HEK293 (cell line): ENCODE data around the gene CIC.
A peak's percentile ranks its signal among the peaks of the same experiment; 100 is the strongest.

ENCODE experiments used
- GLIS1 ChIP-seq: fragments of 450-650 bp; formaldehyde crosslinking; IDR thresholded peaks from 2 replicates; pipeline ENCODE4 v1.5.1; 2016; ENCODE audit warnings: missing biosample characterization, missing genetic modification characterization
- KLF8 ChIP-seq: fragments of 450-650 bp; formaldehyde crosslinking; IDR thresholded peaks from 2 replicates; pipeline ENCODE4 v1.5.1; 2016; ENCODE audit warnings: missing biosample characterization, missing genetic modification characterization
- OVOL3 ChIP-seq: fragments of 450-650 bp; formaldehyde crosslinking; IDR thresholded peaks from 2 replicates; pipeline ENCODE4 v1.5.1; 2016; ENCODE audit warnings: missing biosample characterization, missing genetic modification characterization
- PRDM1 ChIP-seq: fragments of 450-650 bp; formaldehyde crosslinking; IDR thresholded peaks from 2 replicates; pipeline ENCODE4; 2016; ENCODE audit warnings: missing biosample characterization, missing genetic modification characterization
- PRDM6 ChIP-seq: fragments of 450-650 bp; formaldehyde crosslinking; IDR thresholded peaks from 2 replicates; pipeline ENCODE4 v1.5.1; 2017; ENCODE audit warnings: missing biosample characterization, missing genetic modification characterization
- SCRT2 ChIP-seq: fragments of 450-650 bp; formaldehyde crosslinking; IDR thresholded peaks from 2 replicates; pipeline ENCODE4 v1.5.1; 2016; ENCODE audit warnings: missing biosample characterization, missing genetic modification characterization
- SETDB1 ChIP-seq: IDR thresholded peaks from one replicate; pipeline ENCODE4 v1.6.1; 2017; ENCODE audit warnings: mild to moderate bottlenecking, low read length, moderate library complexity, mixed read lengths; ENCODE audit not compliant: insufficient read length
- ZBTB17 ChIP-seq: fragments of 450-650 bp; formaldehyde crosslinking; IDR thresholded peaks from 2 replicates; pipeline ENCODE4 v1.5.1; 2016; ENCODE audit warnings: missing biosample characterization, missing genetic modification characterization
- ZBTB20 ChIP-seq: fragments of 450-650 bp; formaldehyde crosslinking; IDR thresholded peaks from 2 replicates; pipeline ENCODE4 v1.5.1; 2016; ENCODE audit warnings: missing biosample characterization, missing genetic modification characterization
- ZBTB6 ChIP-seq: fragments of 450-650 bp; formaldehyde crosslinking; IDR thresholded peaks from 2 replicates; pipeline ENCODE4 v1.5.1; 2017; ENCODE audit warnings: missing biosample characterization, missing genetic modification characterization
- ZFP69B ChIP-seq: fragments of 450-650 bp; formaldehyde crosslinking; IDR thresholded peaks from 2 replicates; pipeline ENCODE4 v1.5.1; 2016; ENCODE audit warnings: missing biosample characterization, missing genetic modification characterization
- ZNF133 ChIP-seq: fragments of 450-650 bp; formaldehyde crosslinking; IDR thresholded peaks from 2 replicates; pipeline ENCODE4 v1.5.1; 2016; ENCODE audit warnings: missing biosample characterization, missing genetic modification characterization
- ZNF140 ChIP-seq: fragments of 450-650 bp; formaldehyde crosslinking; IDR thresholded peaks from 2 replicates; pipeline ENCODE4 v1.5.1; 2016; ENCODE audit warnings: missing biosample characterization, missing genetic modification characterization
- ZNF146 ChIP-seq: fragments of 450-650 bp; formaldehyde crosslinking; IDR thresholded peaks from 2 replicates; pipeline ENCODE4 v1.5.1; 2016; ENCODE audit warnings: missing biosample characterization, missing genetic modification characterization
- ZNF155 ChIP-seq: fragments of 450-650 bp; formaldehyde crosslinking; IDR thresholded peaks from 2 replicates; pipeline ENCODE4 v1.5.1; 2016; ENCODE audit warnings: missing biosample characterization, missing genetic modification characterization
- ZNF202 ChIP-seq: fragments of 450-650 bp; formaldehyde crosslinking; IDR thresholded peaks from 2 replicates; pipeline ENCODE4 v1.5.1; 2016; ENCODE audit warnings: missing biosample characterization, missing genetic modification characterization, borderline replicate concordance
- ZNF266 ChIP-seq: fragments of 450-650 bp; formaldehyde crosslinking; IDR thresholded peaks from 2 replicates; pipeline ENCODE4 v1.5.1; 2016; ENCODE audit warnings: missing biosample characterization, missing genetic modification characterization, low read depth
- ZNF302 ChIP-seq: fragments of 450-650 bp; formaldehyde crosslinking; IDR thresholded peaks from 2 replicates; pipeline ENCODE4 v1.5.1; 2016; ENCODE audit warnings: missing biosample characterization, missing genetic modification characterization, low read depth
- ZNF335 ChIP-seq: fragments of 450-650 bp; formaldehyde crosslinking; conservative IDR thresholded peaks from 2 replicates; pipeline ENCODE4 v1.5.1; 2016; ENCODE audit warnings: missing biosample characterization, missing genetic modification characterization
- ZNF37A ChIP-seq: fragments of 450-650 bp; IDR thresholded peaks from 2 replicates; pipeline ENCODE4 v1.5.1; 2018; ENCODE audit warnings: missing biosample characterization, missing genetic modification characterization
- ZNF391 ChIP-seq: fragments of 450-650 bp; formaldehyde crosslinking; IDR thresholded peaks from 2 replicates; pipeline ENCODE4 v1.5.1; 2016; ENCODE audit warnings: low read depth, missing biosample characterization, missing genetic modification characterization, borderline replicate concordance
- ZNF433 ChIP-seq: fragments of 450-650 bp; formaldehyde crosslinking; IDR thresholded peaks from 2 replicates; pipeline ENCODE4 v1.5.1; 2016; ENCODE audit warnings: missing biosample characterization, missing genetic modification characterization, low read depth
- ZNF514 ChIP-seq: fragments of 450-650 bp; formaldehyde crosslinking; IDR thresholded peaks from 2 replicates; pipeline ENCODE4 v1.5.1; 2016; ENCODE audit warnings: missing biosample characterization, missing genetic modification characterization
- ZNF660 ChIP-seq: fragments of 450-650 bp; IDR thresholded peaks from 2 replicates; pipeline ENCODE4 v1.5.1; 2018; ENCODE audit warnings: missing biosample characterization, mild to moderate bottlenecking, missing genetic modification characterization
- ZNF76 ChIP-seq: fragments of 450-650 bp; formaldehyde crosslinking; IDR thresholded peaks from 2 replicates; pipeline ENCODE4; 2016; ENCODE audit warnings: low read depth, missing biosample characterization, missing genetic modification characterization, borderline replicate concordance
- ZNF837 ChIP-seq: fragments of 450-650 bp; formaldehyde crosslinking; IDR thresholded peaks from 2 replicates; pipeline ENCODE4 v1.5.1; 2016; ENCODE audit warnings: missing biosample characterization, missing genetic modification characterization
- ZNF843 ChIP-seq: fragments of 450-650 bp; formaldehyde crosslinking; IDR thresholded peaks from 2 replicates; pipeline ENCODE4 v1.5.1; 2016; ENCODE audit warnings: missing biosample characterization, missing genetic modification characterization
- TF ChIP-seq, protein P1 (sequence below): fragments of 450-650 bp; formaldehyde crosslinking; conservative IDR thresholded peaks from 2 replicates; pipeline ENCODE4 v1.5.1; 2016; ENCODE audit warnings: low read depth, missing biosample characterization, missing genetic modification characterization
- TF ChIP-seq, protein P2 (sequence below): fragments of 450-650 bp; formaldehyde crosslinking; IDR thresholded peaks from 2 replicates; pipeline ENCODE4 v1.5.1; 2016; ENCODE audit warnings: missing biosample characterization, missing genetic modification characterization, low read depth
- TF ChIP-seq, protein P3 (sequence below): fragments of 450-650 bp; formaldehyde crosslinking; IDR thresholded peaks from 2 replicates; pipeline ENCODE4 v1.5.1; 2016; ENCODE audit warnings: missing biosample characterization, missing genetic modification characterization

CIC gene

GRCh38 chr19:42313096-42313839 lies 44.2 kb downstream of the CIC start, which contains the start of gene TMEM145 (continued):
- TF ChIP-seq, protein P1, sequence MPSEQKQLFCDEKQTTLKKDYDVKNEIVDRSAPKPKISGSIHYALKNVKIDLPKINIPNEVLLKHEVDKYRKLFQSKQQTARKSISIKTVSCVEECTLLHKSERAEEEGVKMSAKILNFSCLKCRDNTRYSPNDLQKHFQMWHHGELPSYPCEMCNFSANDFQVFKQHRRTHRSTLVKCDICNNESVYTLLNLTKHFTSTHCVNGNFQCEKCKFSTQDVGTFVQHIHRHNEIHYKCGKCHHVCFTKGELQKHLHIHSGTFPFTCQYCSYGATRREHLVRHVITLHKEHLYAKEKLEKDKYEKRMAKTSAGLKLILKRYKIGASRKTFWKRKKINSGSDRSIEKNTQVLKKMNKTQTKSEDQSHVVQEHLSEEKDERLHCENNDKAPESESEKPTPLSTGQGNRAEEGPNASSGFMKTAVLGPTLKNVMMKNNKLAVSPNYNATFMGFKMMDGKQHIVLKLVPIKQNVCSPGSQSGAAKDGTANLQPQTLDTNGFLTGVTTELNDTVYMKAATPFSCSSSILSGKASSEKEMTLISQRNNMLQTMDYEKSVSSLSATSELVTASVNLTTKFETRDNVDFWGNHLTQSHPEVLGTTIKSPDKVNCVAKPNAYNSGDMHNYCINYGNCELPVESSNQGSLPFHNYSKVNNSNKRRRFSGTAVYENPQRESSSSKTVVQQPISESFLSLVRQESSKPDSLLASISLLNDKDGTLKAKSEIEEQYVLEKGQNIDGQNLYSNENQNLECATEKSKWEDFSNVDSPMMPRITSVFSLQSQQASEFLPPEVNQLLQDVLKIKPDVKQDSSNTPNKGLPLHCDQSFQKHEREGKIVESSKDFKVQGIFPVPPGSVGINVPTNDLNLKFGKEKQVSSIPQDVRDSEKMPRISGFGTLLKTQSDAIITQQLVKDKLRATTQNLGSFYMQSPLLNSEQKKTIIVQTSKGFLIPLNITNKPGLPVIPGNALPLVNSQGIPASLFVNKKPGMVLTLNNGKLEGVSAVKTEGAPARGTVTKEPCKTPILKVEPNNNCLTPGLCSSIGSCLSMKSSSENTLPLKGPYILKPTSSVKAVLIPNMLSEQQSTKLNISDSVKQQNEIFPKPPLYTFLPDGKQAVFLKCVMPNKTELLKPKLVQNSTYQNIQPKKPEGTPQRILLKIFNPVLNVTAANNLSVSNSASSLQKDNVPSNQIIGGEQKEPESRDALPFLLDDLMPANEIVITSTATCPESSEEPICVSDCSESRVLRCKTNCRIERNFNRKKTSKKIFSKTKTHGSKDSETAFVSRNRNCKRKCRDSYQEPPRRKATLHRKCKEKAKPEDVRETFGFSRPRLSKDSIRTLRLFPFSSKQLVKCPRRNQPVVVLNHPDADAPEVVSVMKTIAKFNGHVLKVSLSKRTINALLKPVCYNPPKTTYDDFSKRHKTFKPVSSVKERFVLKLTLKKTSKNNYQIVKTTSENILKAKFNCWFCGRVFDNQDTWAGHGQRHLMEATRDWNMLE (tag by site-specific recombination), result no peak
- TF ChIP-seq ZNF433 (no peak), OVOL3 (tag by site-specific recombination) (no peak), ZNF335 (peak; percentile 67), ZNF391 (tag by site-specific recombination) (no peak), ZNF266 (tag by site-specific recombination) (no peak), ZNF302 (tag by site-specific recombination) (no peak), ZFP69B (tag by site-specific recombination) (peak; percentile 87), ZNF514 (tag by site-specific recombination) (no peak), ZNF202 (tag by site-specific recombination) (no peak), ZNF155 (tag by site-specific recombination) (no peak), ZNF140 (tag by site-specific recombination) (no peak), SETDB1 (no peak), ZNF660 (tag by site-specific recombination) (peak; percentile 82; the same call in 1 of the 2 replicates), ZBTB17 (peak; percentile 86), PRDM6 (tag by site-specific recombination) (no peak), KLF8 (tag by site-specific recombination) (peak; percentile 70; the same call in 1 of the 2 replicates), ZNF843 (0 out of 2 replicates have a peak, but pooled peaks have one; percentile 10), ZNF76 (tag by site-specific recombination) (0 out of 2 replicates have a peak, but pooled peaks have one; percentile 20), PRDM1 (tag by site-specific recombination) (no peak), ZNF133 (no peak), ZNF37A (no peak), ZBTB6 (tag by site-specific recombination) (peak; percentile 80), SCRT2 (tag by site-specific recombination) (no peak), ZBTB20 (tag by site-specific recombination) (peak; percentile 71), GLIS1 (tag by site-specific recombination) (peak; percentile 94), ZNF146 (tag by site-specific recombination) (no peak), ZNF837 (tag by site-specific recombination) (no peak)
- TF ChIP-seq, protein P2, sequence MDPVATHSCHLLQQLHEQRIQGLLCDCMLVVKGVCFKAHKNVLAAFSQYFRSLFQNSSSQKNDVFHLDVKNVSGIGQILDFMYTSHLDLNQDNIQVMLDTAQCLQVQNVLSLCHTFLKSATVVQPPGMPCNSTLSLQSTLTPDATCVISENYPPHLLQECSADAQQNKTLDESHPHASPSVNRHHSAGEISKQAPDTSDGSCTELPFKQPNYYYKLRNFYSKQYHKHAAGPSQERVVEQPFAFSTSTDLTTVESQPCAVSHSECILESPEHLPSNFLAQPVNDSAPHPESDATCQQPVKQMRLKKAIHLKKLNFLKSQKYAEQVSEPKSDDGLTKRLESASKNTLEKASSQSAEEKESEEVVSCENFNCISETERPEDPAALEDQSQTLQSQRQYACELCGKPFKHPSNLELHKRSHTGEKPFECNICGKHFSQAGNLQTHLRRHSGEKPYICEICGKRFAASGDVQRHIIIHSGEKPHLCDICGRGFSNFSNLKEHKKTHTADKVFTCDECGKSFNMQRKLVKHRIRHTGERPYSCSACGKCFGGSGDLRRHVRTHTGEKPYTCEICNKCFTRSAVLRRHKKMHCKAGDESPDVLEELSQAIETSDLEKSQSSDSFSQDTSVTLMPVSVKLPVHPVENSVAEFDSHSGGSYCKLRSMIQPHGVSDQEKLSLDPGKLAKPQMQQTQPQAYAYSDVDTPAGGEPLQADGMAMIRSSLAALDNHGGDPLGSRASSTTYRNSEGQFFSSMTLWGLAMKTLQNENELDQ (tag by site-specific recombination), result no peak
- TF ChIP-seq, protein P3, sequence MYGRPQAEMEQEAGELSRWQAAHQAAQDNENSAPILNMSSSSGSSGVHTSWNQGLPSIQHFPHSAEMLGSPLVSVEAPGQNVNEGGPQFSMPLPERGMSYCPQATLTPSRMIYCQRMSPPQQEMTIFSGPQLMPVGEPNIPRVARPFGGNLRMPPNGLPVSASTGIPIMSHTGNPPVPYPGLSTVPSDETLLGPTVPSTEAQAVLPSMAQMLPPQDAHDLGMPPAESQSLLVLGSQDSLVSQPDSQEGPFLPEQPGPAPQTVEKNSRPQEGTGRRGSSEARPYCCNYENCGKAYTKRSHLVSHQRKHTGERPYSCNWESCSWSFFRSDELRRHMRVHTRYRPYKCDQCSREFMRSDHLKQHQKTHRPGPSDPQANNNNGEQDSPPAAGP (tag by site-specific recombination), result peak; percentile 43
